Kidney (tissue), 14 donors: Measurements from ENCODE around the gene KCNJ16. TPM values are rescaled to one million over a fixed set of nuclear protein-coding genes. Genes with fewer than 3 reads are reported as not detected.

Source experiments
- DNase-seq, 5 donors: peaks; one replicate each; pipeline ENCODE4 v3.0.0-alpha.2; 2013 to 2020
- FAIRE-seq: peaks from 2 replicates; lab custom pipeline; 2012; peaks lifted over from hg19 to GRCh38; lab: Jason Lieb, UNC
- H3K27ac ChIP-seq, 2 donors: one replicate each; pipeline ENCODE4 v1.7.0; 2013; ENCODE audit warnings: low read depth in 2 of 2, low read length in 2 of 2, inconsistent platforms in 1 of 2
- H3K27me3 ChIP-seq: one replicate; pipeline ENCODE4 v1.7.1; 2013; ENCODE audit warnings: low read length, inconsistent platforms; ENCODE audit not compliant: control insufficient read depth, insufficient read depth
- H3K36me3 ChIP-seq, 3 donors: one replicate each; pipeline versions ENCODE4 v1.7.0 to v1.7.1; 2013; ENCODE audit warnings: low read length in 3 of 3, control low read depth in 1 of 3, inconsistent platforms in 1 of 3; ENCODE audit not compliant: insufficient read depth in 3 of 3, control insufficient read depth in 2 of 3
- H3K4me1 ChIP-seq, 3 donors: one replicate each; pipeline versions ENCODE4 v1.7.0 to v1.7.1; 2013; ENCODE audit warnings: low read length in 3 of 3, inconsistent platforms in 1 of 3, low read depth in 1 of 3; ENCODE audit not compliant: control insufficient read depth in 2 of 3, insufficient read depth in 2 of 3
- H3K4me3 ChIP-seq, 3 donors: one replicate each; pipeline versions ENCODE4 v1.7.0 to v1.8.1; 2013; ENCODE audit warnings: low read length in 3 of 3, control low read depth in 1 of 3, inconsistent platforms in 1 of 3
- H3K9ac ChIP-seq, 3 donors: one replicate each; pipeline versions ENCODE4 v1.7.0 to v1.7.1; 2013; ENCODE audit warnings: low read length in 3 of 3, control low read depth in 1 of 3, inconsistent platforms in 1 of 3
- H3K9me3 ChIP-seq, 3 donors: one replicate each; pipeline versions ENCODE4 v1.7.0 to v1.7.1; 2013; ENCODE audit warnings: low read length in 3 of 3, control low read depth in 1 of 3, inconsistent platforms in 1 of 3; ENCODE audit not compliant: control insufficient read depth in 2 of 3, insufficient read depth in 1 of 3
- intact Hi-C: fragments of 100-400 bp; cut with DNase I; formaldehyde crosslinking; loops from one replicate; pipeline ENCODE4 v1.11.1; 2022
- polyA plus RNA-seq: library from polyadenylated mRNA; stranded (reverse); fragments of 350-450 nt; fragmentation: Illumina TruSeq; extraction: RNeasy Lipid Tissue Mini Kit (QIAGEN cat#74804); gene quantifications from one replicate; pipeline ENCODE4 v1.2.3, GENCODE V29; 2014; ENCODE audit warnings: low read depth, low replicate concordance; ENCODE audit not compliant: insufficient read depth
- total RNA-seq: library from RNA; stranded (reverse); fragmentation: NEBNext Ultra II Directional; extraction: Animal tissue kit (Norgen Biotek cat#: 25700); gene quantifications from one replicate; pipeline ENCODE4 v1.2.1, GENCODE V29; 2021
- TF ChIP-seq, protein P1 (sequence below): IDR thresholded peaks from 3 replicates; pipeline ENCODE4 v1.5.1; 2012; ENCODE audit warnings: mild to moderate bottlenecking, moderate library complexity, borderline replicate concordance; ENCODE audit not compliant: insufficient read depth; ENCODE audit errors: extremely low read depth
- donor health status: control.
- donor health status: control.
- donor health status: control.
- donor health status: control.
- donor health status: control.
- donor health status: DM: yes; HTN: yes; CAD: no.
- donor health status: Normal renal cell carcinoma (clear cell type).

The KCNJ16 gene
- total and polyA plus RNA-seq, 2 donors from 2014 or later = 163 to 281 TPM

DNA sequence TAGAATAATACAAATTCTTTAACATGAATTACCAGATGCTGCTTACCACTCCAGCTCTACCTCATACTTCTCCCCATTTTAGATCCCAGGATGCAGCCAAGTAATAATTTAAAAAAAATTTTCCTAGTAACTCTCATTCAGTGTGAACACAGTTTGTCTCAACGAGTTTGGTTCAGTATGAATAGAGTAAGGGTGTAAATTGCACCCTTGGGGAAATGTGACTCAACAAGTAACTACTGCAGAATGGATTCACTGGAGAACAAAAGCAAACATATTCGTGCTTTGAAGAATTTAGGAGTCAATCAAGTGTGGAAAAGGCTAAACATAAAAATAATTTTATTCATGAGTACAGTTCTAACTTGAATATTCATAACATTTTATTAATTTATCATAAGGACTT, 23.0 kb downstream of the KCNJ16 start:
- DNase-seq (no peak), FAIRE-seq (no peak)
- Histone ChIP-seq H3K27me3 (no peaks in the 10 kb centered on the region), H3K4me3 (no peak overlapping the region), H3K4me1 (peaks cover 0 to 5% (median 2%) of the 10 kb centered on the region in 3 donors), H3K36me3 (peaks cover 0 to 9% (median 8%) of the 10 kb centered on the region in 3 donors), H3K27ac (no peak overlapping the region), H3K9me3 (no peaks in the 10 kb centered on the region), H3K9ac (no peak overlapping the region)
- TF ChIP-seq, protein P1, sequence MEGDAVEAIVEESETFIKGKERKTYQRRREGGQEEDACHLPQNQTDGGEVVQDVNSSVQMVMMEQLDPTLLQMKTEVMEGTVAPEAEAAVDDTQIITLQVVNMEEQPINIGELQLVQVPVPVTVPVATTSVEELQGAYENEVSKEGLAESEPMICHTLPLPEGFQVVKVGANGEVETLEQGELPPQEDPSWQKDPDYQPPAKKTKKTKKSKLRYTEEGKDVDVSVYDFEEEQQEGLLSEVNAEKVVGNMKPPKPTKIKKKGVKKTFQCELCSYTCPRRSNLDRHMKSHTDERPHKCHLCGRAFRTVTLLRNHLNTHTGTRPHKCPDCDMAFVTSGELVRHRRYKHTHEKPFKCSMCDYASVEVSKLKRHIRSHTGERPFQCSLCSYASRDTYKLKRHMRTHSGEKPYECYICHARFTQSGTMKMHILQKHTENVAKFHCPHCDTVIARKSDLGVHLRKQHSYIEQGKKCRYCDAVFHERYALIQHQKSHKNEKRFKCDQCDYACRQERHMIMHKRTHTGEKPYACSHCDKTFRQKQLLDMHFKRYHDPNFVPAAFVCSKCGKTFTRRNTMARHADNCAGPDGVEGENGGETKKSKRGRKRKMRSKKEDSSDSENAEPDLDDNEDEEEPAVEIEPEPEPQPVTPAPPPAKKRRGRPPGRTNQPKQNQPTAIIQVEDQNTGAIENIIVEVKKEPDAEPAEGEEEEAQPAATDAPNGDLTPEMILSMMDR = no peak
- intact Hi-C loops = no loop called here

DNA sequence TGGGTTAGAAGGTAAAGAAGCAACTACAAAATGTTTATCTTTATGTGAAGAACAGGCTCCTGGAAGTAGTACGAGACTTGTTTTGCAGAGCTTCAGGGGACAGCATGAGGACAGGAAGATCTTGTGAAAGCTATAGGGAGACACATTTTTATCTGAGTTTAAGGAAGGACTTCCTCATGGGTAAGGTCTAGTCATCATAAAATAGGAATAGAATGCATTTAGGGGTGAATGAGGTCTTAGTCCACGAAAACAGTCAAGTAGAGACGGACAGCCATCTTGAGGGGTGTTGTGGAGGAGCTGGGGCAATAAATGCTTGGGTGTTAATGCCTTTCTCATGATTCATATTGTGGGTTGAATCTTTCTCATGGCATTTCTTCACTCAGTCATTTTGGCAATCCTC, 24.3 kb downstream of the KCNJ16 start:
- TF ChIP-seq, protein P1 = no peak
- no peak overlapping the region for H3K9ac ChIP-seq
- H3K9me3 ChIP-seq = no peaks in the 10 kb centered on the region
- no peaks in the 10 kb centered on the region for H3K27me3 ChIP-seq
- DNase-seq (no peak), FAIRE-seq (no peak)
- peaks cover 0 to 13% (median 12%) of the 10 kb centered on the region in 3 donors for H3K36me3 ChIP-seq
- intact Hi-C loops = no loop called here
- H3K4me3 ChIP-seq = no peak overlapping the region
- H3K4me1 ChIP-seq = peaks cover 0 to 4% (median 0%) of the 10 kb centered on the region in 3 donors
- no peak overlapping the region for H3K27ac ChIP-seq

DNA sequence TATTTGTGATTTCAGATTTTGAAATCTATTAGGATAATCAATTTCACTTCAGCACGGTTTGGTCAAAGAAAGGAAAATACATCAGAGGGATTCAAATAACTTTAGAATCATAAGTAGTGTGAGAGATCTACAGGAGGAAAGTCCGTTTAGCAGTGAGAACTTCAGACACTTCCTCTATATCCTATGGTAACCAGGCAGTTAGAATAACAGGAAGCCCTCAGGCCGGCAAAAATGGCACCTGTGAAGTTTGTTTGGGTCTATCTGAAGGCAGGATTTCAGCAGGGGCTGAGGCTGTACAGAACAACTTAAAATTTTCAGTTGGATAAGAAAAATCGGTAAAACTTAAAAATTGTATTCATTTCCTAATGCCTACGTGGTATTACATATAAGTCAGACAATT, 24.9 kb downstream of the KCNJ16 start:
- intact Hi-C loops = no loop called here
- H3K27me3 ChIP-seq = no peaks in the 10 kb centered on the region
- TF ChIP-seq, protein P1 = no peak
- H3K36me3 ChIP-seq = peaks cover 0 to 18% (median 16%) of the 10 kb centered on the region in 3 donors
- H3K4me3 ChIP-seq = no peak overlapping the region
- no peak overlapping the region for H3K9ac ChIP-seq
- DNase-seq (no peak), FAIRE-seq (no peak)
- no peaks in the 10 kb centered on the region for H3K9me3 ChIP-seq
- H3K27ac ChIP-seq = no peak overlapping the region
- H3K4me1 ChIP-seq = peaks cover 0 to 4% (median 0%) of the 10 kb centered on the region in 3 donors

DNA sequence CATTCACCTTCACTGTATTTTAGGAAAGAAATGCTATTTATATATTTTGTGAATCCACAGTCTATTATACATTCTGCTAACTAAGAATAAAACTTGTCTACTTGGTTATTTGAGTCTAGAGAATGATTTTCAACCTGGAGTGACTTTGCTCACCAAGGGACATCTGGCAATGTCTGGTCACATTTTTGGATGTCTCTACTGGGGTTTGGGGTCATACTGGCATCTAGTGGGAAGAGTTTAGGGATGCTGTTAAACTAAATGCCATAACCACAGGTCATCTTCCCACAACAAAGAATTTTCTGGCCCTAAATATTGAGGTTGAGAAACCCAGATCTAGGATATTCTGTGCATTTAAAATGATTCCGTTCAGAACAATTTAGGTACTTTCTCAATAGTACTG, 26.0 kb downstream of the KCNJ16 start:
- Histone ChIP-seq H3K9ac (no peak overlapping the region), H3K27me3 (no peaks in the 10 kb centered on the region), H3K4me3 (no peak overlapping the region), H3K27ac (no peak overlapping the region), H3K36me3 (peaks cover 0 to 21% (median 19%) of the 10 kb centered on the region in 3 donors), H3K9me3 (no peaks in the 10 kb centered on the region), H3K4me1 (peaks cover 0 to 10% (median 4%) of the 10 kb centered on the region in 3 donors)
- FAIRE-seq = no peak
- intact Hi-C loops = no loop called here
- DNase-seq = no peak
- TF ChIP-seq, protein P1 = no peak
